Endometrial microvascular endothelial cells (primary cell): ENCODE measurements around the gene METTL15. TPM values are rescaled to one million over a fixed set of nuclear protein-coding genes. Genes with fewer than 3 reads are reported as not detected.
"Not testable (repeated sequence)": the region's sequence is repeated elsewhere in the genome, so short reads cannot be mapped to it uniquely, and the experiment has no call there.

ENCODE experiments used
- in situ Hi-C: cut with HindIII; loops from 2 replicates; pipeline ENCODE4 v1.10.0; 2017; ENCODE audit warnings: low sequenced_read_pairs, low pct_unique_long_range_greater_than_20kb; ENCODE audit errors: inconsistent ontology term
- total RNA-seq: library from RNA; depleted of rRNA; stranded (reverse); fragments of >200 nt; gene quantifications from one replicate; pipeline ENCODE4 v1.2.3, GENCODE V29; 2015; ENCODE audit errors: inconsistent ontology term

Gene METTL15
- total RNA-seq, 1 donor from 2014 or later, result 14.1 TPM

DNA sequence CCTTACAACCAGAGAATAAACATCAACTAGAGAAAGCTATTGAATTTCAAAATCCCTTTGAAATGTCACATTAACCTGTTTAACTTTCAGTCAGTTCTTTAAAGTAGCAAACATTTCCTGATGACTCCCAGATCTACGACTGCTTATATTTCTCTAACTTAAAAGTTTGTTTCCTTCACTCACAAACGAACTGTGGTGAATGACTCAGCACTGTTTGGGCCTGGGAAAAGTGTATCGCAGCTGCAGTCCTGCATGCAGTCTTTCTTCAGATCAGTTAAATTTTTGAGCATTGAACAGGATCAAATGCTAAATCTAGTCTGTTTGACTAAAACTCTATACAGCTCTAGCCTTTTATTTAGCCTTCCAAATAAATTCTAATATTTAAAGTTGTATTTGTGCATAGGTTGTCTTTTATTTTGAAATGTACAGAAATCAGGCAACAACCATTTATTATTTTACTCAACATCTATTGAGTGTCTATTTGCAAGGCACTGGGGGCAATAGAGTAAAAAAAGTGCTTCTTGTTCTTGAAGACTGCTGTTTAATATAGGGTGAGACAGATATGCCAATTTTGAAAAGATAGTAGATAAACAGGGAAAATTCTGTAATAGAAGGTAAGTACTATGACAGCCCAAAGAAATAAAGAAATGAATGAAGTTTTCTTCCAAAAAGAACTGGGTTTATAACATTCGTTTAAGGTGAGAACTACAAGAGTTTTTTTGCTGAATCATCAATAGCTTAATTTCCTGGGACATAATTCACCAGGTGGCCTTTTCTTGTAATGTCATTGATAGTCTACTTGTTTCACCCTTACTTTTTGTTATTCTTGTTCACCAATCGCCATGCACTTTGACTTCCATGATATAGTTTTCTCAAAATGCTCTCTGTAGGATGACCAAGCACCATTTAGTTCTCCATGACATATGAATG, 235.4 kb downstream of the METTL15 start:
- in situ Hi-C loops, result no loop called here

DNA sequence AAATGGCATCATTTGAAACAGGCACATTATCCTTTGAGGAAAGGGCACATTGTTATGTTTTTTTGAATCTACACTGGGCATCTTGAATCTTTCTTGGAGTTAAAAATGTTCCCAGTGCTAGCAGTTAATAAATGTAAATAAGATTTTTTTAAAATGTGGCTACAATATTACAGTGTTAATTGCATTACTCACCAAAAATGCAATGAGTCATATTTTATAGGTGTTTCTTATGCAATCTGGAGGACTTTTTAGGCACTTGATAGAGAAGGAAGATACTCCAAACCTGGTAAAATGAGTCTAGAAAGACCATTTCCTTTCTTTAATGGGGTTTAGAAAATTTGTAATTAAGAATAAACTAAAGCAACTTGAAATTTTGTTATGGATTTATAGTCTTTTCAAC, 238.0 kb downstream of the METTL15 start:
- in situ Hi-C loops, result no loop called here

DNA sequence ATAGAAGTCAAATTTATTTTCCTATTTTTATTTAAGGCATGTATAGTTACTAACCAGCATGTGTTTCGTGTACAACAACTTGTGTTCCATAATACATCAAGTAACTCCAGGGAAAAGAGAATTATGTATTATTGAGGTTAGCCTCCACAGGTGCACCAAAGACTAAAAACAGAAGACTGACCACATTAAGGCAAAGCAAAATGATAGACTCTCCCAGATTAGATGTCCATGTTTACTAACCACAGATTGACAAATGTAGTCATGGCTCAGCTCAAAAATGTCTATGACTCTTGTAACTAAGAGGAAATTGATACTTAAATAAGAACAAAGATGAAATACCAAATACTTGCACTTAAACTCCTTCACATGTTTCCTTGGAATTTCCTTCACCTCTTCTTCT, 238.5 kb downstream of the METTL15 start:
- in situ Hi-C loops, result no loop called here

DNA sequence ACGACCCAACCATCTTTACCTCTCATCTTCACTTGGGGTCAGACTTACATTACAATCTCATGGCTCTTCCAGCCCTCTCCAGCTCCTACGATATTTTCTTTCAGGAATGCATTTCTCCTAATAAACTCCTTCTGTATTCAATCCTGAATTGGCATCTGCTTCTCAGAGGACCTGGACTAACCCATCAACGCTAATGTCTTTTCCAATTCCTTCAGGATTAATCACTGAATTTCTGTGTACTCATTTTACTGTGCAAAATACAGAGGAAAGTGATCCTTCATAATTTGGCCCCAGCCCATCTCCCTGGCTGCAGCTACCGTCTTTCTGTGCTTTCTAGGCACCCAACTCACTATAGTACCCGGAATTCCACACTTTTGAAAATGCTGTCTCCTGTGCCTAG, 239.2 kb downstream of the METTL15 start:
- in situ Hi-C loops, result no loop called here

DNA sequence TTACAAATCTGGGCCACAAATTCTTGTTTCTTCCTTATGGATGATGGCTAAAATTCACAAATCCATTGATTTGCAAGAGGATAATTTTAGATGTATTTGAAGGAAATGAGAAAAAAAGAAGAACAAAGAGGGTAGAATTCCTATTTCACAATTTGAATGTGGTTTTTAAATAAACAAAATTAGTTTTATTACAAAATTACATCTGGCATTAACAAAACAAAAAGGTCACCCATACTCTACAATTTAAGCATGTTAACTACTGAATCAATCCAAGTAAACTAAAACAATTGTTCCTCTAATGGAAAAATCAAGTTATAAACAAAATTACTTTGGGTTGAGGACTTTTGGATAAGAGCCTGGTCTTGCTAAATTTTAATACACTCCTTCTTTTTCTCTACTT, 242.0 kb downstream of the METTL15 start:
- in situ Hi-C loops, result no loop called here

DNA sequence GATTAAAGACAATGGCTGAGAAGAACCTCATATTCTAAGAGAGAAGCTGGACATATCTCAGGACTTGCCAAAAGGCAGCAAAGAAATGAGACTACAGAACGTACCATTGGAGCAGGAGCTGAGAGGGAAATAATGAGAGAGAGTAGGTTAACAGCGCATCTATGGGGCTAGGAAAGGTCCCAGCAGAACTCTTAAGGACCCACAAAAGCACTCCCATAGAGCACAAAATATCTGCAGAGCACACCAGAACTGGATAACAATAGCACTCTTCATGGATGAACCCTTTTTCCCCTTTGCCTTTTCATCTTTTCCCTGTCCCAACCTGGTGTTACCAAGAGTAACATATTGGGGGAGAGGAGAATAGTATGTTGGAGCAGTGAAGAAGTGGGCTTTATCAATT, 245.8 kb downstream of the METTL15 start:
- in situ Hi-C loops, result no loop called here

DNA sequence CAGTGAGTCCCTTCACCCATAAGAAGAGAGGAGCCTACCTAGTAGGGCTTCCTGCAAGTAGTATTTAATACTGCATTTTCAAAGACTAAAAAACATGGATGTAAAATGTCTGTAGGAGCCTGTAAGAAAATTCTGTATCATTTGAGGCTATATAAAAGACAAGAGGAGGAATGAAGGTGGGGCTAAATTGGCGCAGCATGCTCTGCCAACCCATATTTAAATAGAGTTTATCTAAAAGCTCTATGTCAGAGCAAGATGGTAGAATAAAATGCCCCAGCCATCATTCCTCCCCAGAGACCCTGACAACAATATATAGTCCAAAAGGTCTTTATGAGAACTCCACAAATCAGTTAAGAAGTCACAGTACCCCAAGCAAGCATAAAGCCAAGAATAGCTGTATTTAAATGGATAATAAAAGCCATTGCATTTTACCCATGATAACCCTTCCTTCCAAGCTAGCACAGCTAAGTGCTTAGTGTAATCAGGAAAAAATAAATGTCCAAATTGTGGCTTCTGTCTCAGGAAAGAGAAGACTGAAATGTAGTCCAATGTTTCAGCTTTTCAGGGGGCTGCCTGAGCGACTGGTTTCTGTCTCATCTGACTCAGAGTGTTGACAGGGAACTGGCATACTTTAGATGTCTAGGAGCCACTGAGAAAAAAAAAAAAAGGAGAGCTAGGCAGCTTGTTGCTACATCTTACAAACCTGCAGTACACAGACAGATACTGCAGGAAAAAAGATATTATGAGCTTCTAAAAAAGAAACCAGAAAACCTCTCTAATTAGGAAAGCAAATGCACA, 258.6 kb downstream of the METTL15 start:
- in situ Hi-C loops, result no loop called here

DNA sequence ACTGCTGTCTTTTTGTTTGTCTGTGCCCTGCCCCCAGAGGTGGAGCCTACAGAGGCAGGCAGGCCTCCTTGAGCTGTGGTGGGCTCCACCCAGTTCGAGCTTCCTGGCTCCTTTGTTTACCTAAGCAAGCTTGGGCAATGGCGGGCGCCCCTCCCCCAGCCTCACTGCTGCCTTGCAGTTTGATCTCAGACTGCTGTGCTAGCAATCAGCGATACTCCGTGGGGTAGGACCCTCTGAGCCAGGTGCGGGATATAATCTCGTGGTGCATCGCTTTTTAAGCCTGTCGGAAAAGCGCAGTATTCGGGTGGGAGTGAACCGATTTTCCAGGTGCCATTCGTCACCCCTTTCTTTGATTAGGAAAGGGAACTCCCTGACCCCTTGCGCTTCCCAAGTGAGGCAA, 269.9 kb downstream of the METTL15 start:
- in situ Hi-C loops, result not testable (repeated sequence)

Other genes starting within 250 kb of the METTL15 start
- 17.7 TPM for gene KIF18A, start 232 bp upstream of the METTL15 start, total RNA-seq